ENCODE data around the gene HOXA6. TPM values are rescaled to one million over a fixed set of nuclear protein-coding genes. Genes with fewer than 3 reads are reported as not detected.

HOXA6 gene
- polyA plus RNA-seq, 2 of the 4 experiments (the other 2 are of a cell fraction): 0.90 to 2.1 TPM

DNA sequence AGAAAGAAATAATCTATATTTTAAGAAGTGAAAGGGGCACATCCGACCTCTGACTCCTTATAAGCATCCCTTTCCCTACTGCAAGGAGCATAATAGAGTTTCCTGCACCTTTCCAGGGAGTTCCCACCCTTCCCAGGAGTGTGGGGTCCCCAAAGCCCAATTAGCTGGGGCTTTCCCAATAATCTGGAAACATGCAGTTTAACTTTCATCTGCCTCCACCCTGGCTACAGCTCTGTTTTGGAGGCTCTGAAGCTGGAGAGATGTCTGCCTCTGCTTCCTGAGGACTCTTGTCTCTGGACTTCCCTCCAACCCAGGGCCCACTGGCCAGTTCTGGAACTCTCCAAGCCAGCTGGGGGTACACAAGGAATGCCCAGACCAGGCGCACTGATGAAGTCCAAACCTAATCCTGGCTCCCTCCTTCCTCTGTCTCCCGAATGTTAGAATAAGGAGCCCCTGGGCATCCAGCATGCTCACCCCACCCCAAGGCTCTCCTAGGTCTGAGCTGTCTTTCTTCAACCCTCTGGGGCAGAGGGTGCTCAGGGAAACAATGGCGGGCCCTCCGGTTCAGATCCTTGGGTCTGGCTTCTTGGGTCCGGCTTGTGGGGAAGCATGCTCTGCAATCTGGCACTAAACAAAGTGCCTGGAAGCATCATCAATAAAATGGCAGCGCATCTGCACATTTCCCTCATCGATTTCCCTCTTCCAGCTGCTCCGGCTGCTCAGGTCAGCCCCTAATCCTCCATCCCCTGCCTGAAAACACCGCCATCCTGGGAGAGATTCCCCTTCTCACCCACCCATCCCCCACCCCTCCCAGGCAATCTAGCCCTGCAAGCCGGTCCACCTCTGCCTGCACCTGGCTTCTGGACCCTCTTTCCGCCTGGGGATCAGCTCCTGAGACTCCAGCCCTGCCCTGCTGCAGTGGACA is 30.4 kb downstream of the HOXA6 start:
- Histone ChIP-seq H3K4me2 (peak overlapping the region; percentile 88), H3K4me3 (peak overlapping the region; percentile 44), H3K4me1 (peaks cover 51% of the 10 kb centered on the region), H3K9me3 (no peaks in the 10 kb centered on the region), H3K27ac (peak overlapping the region; percentile 83 to 90)
- DNase-seq (ENCODE audit: low read depth in 1 of 2, low spot score in 1 of 2): no peak
- TF ChIP-seq POLR2AphosphoS2 (conservative IDR thresholded peaks at IDR 0.05; ENCODE audit: low read length): no peak
- no peak for TF ChIP-seq PBX3 (IDR thresholded peaks at IDR 0.05)
- TF ChIP-seq NR3C1 (IDR thresholded peaks at IDR 0.05): no peak
- TF ChIP-seq, protein P1, sequence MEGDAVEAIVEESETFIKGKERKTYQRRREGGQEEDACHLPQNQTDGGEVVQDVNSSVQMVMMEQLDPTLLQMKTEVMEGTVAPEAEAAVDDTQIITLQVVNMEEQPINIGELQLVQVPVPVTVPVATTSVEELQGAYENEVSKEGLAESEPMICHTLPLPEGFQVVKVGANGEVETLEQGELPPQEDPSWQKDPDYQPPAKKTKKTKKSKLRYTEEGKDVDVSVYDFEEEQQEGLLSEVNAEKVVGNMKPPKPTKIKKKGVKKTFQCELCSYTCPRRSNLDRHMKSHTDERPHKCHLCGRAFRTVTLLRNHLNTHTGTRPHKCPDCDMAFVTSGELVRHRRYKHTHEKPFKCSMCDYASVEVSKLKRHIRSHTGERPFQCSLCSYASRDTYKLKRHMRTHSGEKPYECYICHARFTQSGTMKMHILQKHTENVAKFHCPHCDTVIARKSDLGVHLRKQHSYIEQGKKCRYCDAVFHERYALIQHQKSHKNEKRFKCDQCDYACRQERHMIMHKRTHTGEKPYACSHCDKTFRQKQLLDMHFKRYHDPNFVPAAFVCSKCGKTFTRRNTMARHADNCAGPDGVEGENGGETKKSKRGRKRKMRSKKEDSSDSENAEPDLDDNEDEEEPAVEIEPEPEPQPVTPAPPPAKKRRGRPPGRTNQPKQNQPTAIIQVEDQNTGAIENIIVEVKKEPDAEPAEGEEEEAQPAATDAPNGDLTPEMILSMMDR (IDR thresholded peaks at IDR 0.05): no peak
- TF ChIP-seq HDAC2 (IDR thresholded peaks at IDR 0.05): no peak
- TF ChIP-seq SMC3 (IDR thresholded peaks at IDR 0.05): no peak
- TF ChIP-seq MAFK (IDR thresholded peaks at IDR 0.05; ENCODE audit: partially characterized antibody): no peak
- no peak for TF ChIP-seq MAX (IDR thresholded peaks at IDR 0.05)
- TF ChIP-seq REST (IDR thresholded peaks at IDR 0.05): no peak
- TF ChIP-seq FOXS1 (CRISPR knock-in tag; IDR thresholded peaks at IDR 0.05): no peak
- TF ChIP-seq, protein P2, sequence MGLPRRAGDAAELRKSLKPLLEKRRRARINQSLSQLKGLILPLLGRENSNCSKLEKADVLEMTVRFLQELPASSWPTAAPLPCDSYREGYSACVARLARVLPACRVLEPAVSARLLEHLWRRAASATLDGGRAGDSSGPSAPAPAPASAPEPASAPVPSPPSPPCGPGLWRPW (IDR thresholded peaks at IDR 0.05): no peak
- no peak for TF ChIP-seq CBX2 (IDR thresholded peaks at IDR 0.05; ENCODE audit: borderline replicate concordance, low read depth)
- no peak for TF ChIP-seq RFX5 (IDR thresholded peaks at IDR 0.05)
- no peak for TF ChIP-seq HOXB5 (CRISPR knock-in tag; IDR thresholded peaks at IDR 0.05)
- TF ChIP-seq MAZ (IDR thresholded peaks at IDR 0.05; ENCODE audit: borderline replicate concordance, low read depth, low read length): no peak
- TF ChIP-seq BHLHE40 (IDR thresholded peaks at IDR 0.05; ENCODE audit: low read depth, low read length): no peak
- TF ChIP-seq FOSL2 (IDR thresholded peaks at IDR 0.05): no peak
- no peak for TF ChIP-seq FOSL2 (CRISPR knock-in tag; IDR thresholded peaks at IDR 0.05)
- no peak for FAIRE-seq
- WGBS (ENCODE audit: missing lambda C conversion rate): 47% methylated on average over 10 of the region's 12 CpGs
- CTCF ChIA-PET: interaction anchor here (1.2 to 3.6 kb wide), 8 partner anchors 11 to 263 kb away, joined by 3 to 18 read pairs (median 4); no protein-coding TSS in a partner anchor
- POLR2A ChIA-PET: interaction anchor here (0.8 to 5.1 kb wide), 4 partner anchors 14 to 254 kb away, joined by 3 to 34 read pairs (median 6); partner anchors contain the start of gene SKAP2
- no peak for ATAC-seq
